Measurements from ENCODE around the gene ZNF487. TPM values are rescaled to one million over a fixed set of nuclear protein-coding genes. Genes with fewer than 3 reads are reported as not detected.
"Not testable (repeated sequence)": the region's sequence is repeated elsewhere in the genome, so short reads cannot be mapped to it uniquely, and the experiment has no call there.

The ZNF487 gene
- total and polyA plus RNA-seq, 2 of the 13 experiments (the other 11 are each of a cell fraction or from before 2014, with no cell fraction given) = 7.4 to 8.8 TPM

- WGBS (ENCODE audit: low lambda C conversion rate) = 63% methylated on average over 6 of the region's 6 CpGs
- Histone ChIP-seq H3K4me2 (ENCODE audit: low read depth, low read length) (no peak overlapping the region), H3K27me3 (ENCODE audit: control insufficient read depth in 1 of 2, insufficient read depth in 2 of 2, low read length in 2 of 2) (no peaks in the 10 kb centered on the region), H3K27ac (ENCODE audit: extremely low read length, insufficient read depth, low read length) (no peak overlapping the region), H3K4me1 (ENCODE audit: insufficient read depth, low read length) (peaks cover 55% of the 10 kb centered on the region), H3K4me3 (replicated peaks in 1 of 3; ENCODE audit: insufficient read depth in 1 of 3, low read depth in 2 of 3, low read length in 3 of 3) (no peak overlapping the region), H3K79me2 (ENCODE audit: insufficient read depth, low read length) (no peaks in the 10 kb centered on the region), H3K9ac (ENCODE audit: insufficient read depth, low read depth, low read length) (no peak overlapping the region), H3K36me3 (replicated peaks in 1 of 2; ENCODE audit: control insufficient read depth in 1 of 2, insufficient read depth in 2 of 2, low read length in 2 of 2) (no peaks in the 10 kb centered on the region), H4K20me1 (ENCODE audit: insufficient read depth, low read length) (no peaks in the 10 kb centered on the region), H2AFZ (ENCODE audit: low read length) (no peak overlapping the region), H3K9me3 (ENCODE audit: low read length) (no peaks in the 10 kb centered on the region)
- ChIA-PET POLR2A (no interaction called here), CTCF (ENCODE audit: low intra/inter-chr PET ratio, low total read pairs) (no interaction called here)
- peak; percentile 86 for TF ChIP-seq CEBPB (IDR thresholded peaks at IDR 0.05; ENCODE audit: borderline replicate concordance, low read depth, low read length)
- peak; percentile 78 for TF ChIP-seq CEBPG (CRISPR knock-in tag; IDR thresholded peaks at IDR 0.05)
- no peak for TF ChIP-seq ZNF335 (CRISPR knock-in tag; IDR thresholded peaks at IDR 0.05)
- BruUV-seq (replicated peaks) = no TSS peak
- ATAC-seq (no peak), DNase-seq (ENCODE audit: low spot score) (no peak), FAIRE-seq (peak; percentile 23)
- intact Hi-C loops (cut with micrococcal nuclease; ENCODE audit: unreplicated experiment) = no loop called here
- in situ Hi-C loops (cut with HindIII; ENCODE audit: extremely low pct_ligation_motif_present, low pct_unique_long_range_greater_than_20kb) = loop anchor here (25.0 kb wide), 1 partner anchor 1538 kb away; the partner anchor contains the start of gene RASSF4
Measured at GRCh38 chr10:43424416-43424815, 12.5 kb upstream of the ZNF487 start.

GRCh38 chr10:43426476-43426875 lies 10.4 kb upstream of the ZNF487 start:
- H3K9me3 ChIP-seq (ENCODE audit: low read length); CTCF ChIA-PET (ENCODE audit: low intra/inter-chr PET ratio, low total read pairs); H3K4me2 ChIP-seq (ENCODE audit: low read depth, low read length); BruUV-seq (replicated peaks); H3K9ac ChIP-seq (ENCODE audit: insufficient read depth, low read depth, low read length); H3K79me2 ChIP-seq (ENCODE audit: insufficient read depth, low read length); intact Hi-C loops (cut with micrococcal nuclease; ENCODE audit: unreplicated experiment); ATAC-seq; H3K4me3 ChIP-seq (replicated peaks in 1 of 3; ENCODE audit: insufficient read depth in 1 of 3, low read depth in 2 of 3, low read length in 3 of 3); H4K20me1 ChIP-seq (ENCODE audit: insufficient read depth, low read length); POLR2A ChIA-PET; in situ Hi-C loops (cut with HindIII; ENCODE audit: extremely low pct_ligation_motif_present, low pct_unique_long_range_greater_than_20kb); H3K36me3 ChIP-seq (replicated peaks in 1 of 2; ENCODE audit: control insufficient read depth in 1 of 2, insufficient read depth in 2 of 2, low read length in 2 of 2); H3K27ac ChIP-seq (ENCODE audit: extremely low read length, insufficient read depth, low read length); DNase-seq (ENCODE audit: low spot score); H2AFZ ChIP-seq (ENCODE audit: low read length); H3K27me3 ChIP-seq (ENCODE audit: control insufficient read depth in 1 of 2, insufficient read depth in 2 of 2, low read length in 2 of 2); FAIRE-seq: not testable (repeated sequence)
- peaks cover 34% of the 10 kb centered on the region for H3K4me1 ChIP-seq (ENCODE audit: insufficient read depth, low read length)
- 95% methylated on average over 12 of the region's 12 CpGs for WGBS (ENCODE audit: low lambda C conversion rate)

Data from HepG2 (cell line).